DMS53 (cell line): ENCODE measurements around the gene RNF207.

Experiments
- DNase-seq: peaks from one replicate; lab custom pipeline; 2025; lab: John Stamatoyannopoulos, UW

RNF207 gene

DNA sequence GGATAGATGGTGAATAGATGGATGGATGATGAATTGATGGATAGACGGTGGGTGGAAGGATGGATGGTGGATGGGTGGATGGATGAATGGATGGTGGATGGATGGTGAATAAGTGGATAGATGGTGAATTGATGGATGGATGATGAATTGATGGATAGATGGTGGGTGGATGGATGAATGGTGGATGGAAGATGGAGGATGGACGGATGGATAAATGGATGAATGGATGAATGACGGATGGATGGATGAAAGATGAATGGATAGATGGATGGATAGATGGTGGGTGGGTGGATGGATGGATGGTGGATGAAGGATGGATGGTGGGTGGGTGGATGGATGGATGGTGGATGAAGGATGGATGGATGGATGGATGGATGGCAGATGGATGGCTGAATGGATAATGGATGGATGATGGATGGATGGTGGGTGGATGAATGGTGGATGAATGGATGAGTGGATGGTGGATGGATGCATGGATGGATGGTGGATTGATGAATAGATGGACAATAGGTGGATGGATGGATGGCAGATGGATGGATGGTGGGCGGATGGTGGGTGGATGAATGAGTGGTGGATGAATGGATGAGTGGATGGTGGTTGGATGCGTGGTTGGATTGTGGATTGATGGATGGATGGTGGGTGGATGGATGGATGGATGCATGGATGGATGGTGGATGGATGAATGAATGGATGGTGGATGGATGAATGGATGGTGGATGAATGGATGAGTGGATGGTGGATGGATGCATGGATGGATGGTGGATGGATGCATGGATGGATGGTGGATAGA, 31.1 kb upstream of the RNF207 start:
- DNase-seq: no peak

DNA sequence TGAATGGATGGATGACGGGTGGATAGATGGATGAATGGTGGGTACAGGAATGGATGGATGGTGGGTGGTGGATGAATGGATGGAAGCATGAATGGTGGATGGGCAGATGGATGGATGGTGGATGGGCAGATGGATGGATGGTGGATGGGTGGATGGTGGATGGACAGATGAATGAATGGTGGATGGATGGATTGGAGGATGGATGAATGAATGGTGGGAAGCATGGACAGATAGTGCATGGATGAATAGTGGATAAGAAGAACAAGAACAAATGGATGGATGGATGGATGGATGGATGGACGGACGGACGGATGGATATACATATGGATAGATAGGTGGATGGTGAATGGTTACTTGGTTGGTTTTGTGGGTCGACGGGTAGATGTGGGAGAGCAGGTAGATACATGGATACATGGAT, 30.5 kb upstream of the RNF207 start:
- no peak for DNase-seq

DNA sequence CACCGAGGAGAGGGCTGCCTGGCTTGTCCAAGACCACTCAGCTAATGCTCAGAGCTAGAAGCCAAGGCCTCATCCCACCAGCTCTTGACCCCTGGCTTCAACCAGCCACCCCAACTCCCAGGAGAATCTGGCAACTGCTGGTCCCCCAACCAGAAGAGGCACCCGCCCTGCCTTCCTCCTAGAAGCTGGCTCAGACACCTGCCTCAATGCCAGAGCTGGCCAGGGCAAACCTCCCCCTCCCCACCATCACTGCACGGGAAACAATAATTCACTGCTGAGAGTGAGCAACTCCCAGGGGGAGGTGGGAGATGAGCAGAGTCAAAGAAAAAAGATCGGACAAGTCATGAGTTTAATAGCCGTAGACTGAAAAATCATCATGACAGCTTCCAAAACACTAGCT, 29.1 kb upstream of the RNF207 start:
- DNase-seq: no peak

DNA sequence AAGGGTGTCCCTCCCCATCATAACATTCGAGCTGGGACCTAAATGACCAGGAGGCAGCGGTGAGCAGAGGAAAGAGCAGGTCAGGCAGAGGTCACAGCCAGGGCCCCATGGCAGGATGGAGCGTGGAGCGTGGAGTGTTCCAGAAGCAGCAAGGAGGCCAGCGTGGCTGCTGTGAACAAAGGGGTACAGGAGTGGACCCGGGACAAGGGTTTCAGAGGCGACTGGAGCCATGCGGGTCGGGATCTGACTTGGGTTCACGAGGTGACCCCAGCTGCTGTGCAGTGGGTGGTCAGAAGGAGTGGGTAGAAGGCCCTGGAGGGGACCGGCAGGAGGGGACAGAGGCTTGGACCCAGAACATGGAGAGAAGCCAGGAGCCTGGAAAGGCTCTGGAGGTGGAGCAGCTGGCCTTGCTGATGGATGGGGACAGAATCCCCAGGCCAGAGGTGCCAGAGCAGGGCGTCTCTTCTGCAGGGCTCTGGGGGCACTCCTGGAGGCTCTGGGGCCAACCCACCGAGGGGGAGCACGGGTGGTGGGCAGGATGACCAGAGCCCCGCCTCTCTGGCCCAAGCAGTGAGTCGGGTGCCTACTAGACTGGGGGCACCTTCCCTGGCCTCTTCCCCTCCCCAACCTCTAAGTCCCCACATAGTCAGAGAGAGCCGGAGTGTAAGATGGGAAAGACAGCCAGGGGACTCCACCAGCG, 28.1 kb upstream of the RNF207 start:
- DNase-seq: no peak

- peak; percentile 34 for DNase-seq
These were observed 27.0 kb upstream of the RNF207 start for GRCh38 chr1:6178751-6179563.

DNA sequence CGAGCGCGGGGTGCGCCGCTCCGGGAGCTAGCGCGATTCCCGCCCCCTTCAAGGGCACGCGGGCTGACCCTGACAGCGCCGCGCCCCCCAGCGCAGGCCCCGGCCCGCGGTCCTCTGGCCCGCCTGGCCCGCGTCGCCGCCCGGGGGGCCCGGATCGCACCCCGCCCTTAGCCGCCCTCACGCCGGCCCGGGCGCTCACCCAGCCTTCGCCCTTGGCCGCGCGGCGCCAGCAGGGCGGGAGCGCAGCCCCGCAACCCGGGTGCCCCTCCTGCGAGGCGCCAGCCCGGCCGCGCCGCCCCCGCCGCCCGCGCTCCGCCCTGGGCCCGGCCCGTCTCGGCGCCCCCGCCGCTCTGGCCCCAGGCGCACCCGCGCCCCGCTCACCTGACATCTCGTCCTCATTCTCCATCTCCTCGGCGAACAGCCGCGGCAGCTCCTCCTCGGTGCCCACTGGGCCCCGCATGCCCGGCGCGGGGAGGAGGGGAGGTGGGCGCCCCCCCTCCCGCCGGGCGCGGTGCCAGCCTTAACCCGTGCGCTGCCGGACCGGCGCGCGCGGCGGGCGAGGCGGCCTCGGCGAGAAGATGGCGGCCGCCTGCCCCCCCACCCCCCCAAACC, 26.2 kb upstream of the RNF207 start:
- DNase-seq: peak; percentile 28

DNA sequence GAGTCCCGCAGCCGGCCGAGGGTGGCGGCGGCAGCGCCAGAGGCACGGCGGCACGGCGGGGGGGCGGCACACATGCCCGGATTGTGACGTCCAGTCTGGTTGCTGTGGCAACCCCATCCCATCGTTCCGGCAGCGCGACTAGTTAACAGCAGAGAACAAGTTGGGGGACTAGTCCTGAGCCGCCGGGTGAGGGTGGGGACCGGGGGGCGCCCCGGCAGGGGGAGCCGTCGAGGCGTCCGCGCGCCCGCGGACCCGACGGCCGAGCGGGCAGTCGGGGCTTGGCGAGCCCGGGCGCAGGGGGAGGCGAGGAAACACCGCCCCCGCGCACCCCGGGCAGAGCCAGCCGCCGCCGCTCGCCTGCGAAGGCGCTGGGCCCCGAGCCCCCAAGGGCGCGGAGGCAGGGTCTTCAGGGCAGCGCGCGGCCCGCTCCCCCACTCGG, 25.6 kb upstream of the RNF207 start, which contains the start of gene CHD5:
TSS of gene CHD5 (minus strand) at position 54 of the 439 bp plus-strand sequence. CDS start 298 bp downstream, outside the sequence.
- DNase-seq: peak; percentile 46

GRCh38 chr1:6180707-6181311, 25.1 kb upstream of the RNF207 start:
- peak; percentile 50 for DNase-seq

GRCh38 chr1:6181347-6181770, 24.6 kb upstream of the RNF207 start:
- DNase-seq: no peak

- peak; percentile 67 for DNase-seq
These were observed 22.4 kb upstream of the RNF207 start for GRCh38 chr1:6183520-6183989.

- peak; percentile 29 for DNase-seq
These were observed 21.7 kb upstream of the RNF207 start for GRCh38 chr1:6184083-6184783.

- no peak for DNase-seq
These were observed 20.8 kb upstream of the RNF207 start for GRCh38 chr1:6185151-6185550.

GRCh38 chr1:6185635-6186382, 20.1 kb upstream of the RNF207 start:
- DNase-seq: peak; percentile 68

DNA sequence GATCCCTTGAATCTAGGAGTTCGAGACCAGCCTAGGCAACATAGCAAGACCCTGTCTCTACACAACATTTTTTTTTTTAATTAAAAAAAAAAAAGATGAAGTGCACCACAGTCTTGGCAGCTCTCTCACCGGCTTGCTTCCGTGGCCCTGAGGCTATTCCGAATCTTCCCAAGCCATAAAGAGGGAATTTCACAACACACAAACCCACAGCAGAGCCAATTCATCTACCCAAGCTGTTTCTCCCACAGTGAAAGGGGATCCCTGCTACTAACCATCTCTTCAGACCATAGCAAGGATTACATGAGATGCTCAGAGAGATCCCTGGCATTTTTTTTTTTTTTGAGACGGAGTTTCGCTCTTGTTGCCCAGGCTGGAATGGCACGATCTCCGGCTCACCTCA, 17.5 kb upstream of the RNF207 start:
- no peak for DNase-seq

DNA sequence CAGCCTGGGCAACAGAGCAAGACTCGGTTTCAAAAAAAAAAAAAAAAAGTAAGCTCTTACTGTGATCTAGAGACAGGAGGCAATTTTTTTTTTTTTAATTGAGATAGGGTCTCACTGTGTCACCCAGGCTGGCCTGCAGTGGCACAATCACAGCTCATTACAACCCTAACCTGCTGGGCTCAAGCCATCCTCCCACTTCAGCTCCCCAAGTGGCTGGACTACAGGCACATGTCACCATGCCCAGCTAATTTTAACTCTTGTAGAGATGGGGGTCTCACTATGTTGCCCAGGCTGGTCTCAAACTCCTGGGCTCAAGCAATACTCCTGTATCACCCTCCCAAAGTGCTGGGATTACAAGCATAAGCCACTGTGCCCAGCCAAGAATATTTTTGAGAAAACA, 14.0 kb upstream of the RNF207 start:
- DNase-seq: no peak

GRCh38 chr1:6197746-6198427, 8.0 kb upstream of the RNF207 start:
- no peak for DNase-seq

- peak; percentile 62 for DNase-seq
These were observed 7.1 kb upstream of the RNF207 start for GRCh38 chr1:6198646-6199297.

DNA sequence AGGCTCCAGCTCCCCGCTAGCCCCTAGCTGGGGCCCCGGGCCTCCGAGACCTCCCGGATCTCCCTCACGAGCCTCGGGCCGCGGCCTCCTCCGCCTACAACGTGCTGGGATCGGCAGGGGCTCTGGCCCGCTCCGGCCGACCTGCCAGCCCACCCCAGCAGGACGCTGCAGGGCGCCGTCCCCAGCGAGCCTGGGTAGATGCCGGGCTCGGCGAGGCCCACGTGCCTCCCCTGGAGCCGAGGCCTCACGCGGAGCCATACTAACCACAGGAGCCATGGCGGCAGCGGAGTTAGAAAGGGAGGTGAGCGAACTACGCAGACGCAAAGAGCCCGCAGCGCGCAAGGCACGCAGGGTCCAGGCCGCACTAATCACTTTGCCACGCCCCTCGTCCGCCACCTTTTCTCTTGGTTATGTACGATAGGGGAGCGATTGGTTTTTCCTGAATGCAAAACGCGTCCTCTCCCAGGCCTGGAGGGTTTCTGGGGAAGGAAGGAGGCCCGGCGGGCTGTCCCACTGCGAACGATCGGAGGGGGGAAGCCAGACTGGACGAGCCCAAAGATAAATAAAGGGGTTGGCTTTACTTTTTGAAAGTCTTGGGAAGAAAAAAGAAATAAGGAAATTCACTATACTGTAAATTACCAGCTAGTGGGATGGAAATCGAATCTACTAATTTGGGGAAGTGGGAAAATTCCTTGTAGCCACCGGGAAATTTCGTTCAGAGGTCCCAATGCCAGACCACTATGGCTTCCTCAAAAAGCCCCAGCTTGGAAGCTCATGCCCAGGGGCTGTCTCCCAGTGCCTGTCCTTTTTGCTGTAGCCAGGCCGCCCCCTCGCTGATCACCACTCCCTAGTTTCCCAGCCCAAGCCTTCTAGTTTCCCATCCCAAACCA, 6.4 kb upstream of the RNF207 start, which contains the start of gene RPL22:
TSS of gene RPL22 (minus strand) at position 298 of the 890 bp plus-strand sequence. CDS start at position 276, 22 bp downstream.
- peak; percentile 100 for DNase-seq
